ENCODE results near the gene HBE1. TPM values are rescaled to one million over a fixed set of nuclear protein-coding genes. Genes with fewer than 3 reads are reported as not detected.

The HBE1 gene
- total and polyA plus RNA-seq, 7 donors = not detected

GRCh38 chr11:5280582-5281102 is 10.9 kb upstream of the HBE1 start:
- Histone ChIP-seq H3K27ac (no peak overlapping the region), H3K36me3 (no peaks in the 10 kb centered on the region), H3K9me3 (no peaks in the 10 kb centered on the region), H3K4me1 (peaks cover 0 to 7% (median 0%) of the 10 kb centered on the region in 4 donors), H3K27me3 (no peaks in the 10 kb centered on the region), H3K4me3 (no peak overlapping the region)
- WGBS, 2 donors = 44 to 47% methylated on average over 3 of the region's 3 CpGs
- DNase-seq = no peak
- intact Hi-C loops (cut with DNase I) = no loop called here
- TF ChIP-seq POLR2AphosphoS5 (IDR thresholded peaks at IDR 0.05) (no peak), EP300 (IDR thresholded peaks at IDR 0.05) (no peak), POLR2A (IDR thresholded peaks at IDR 0.05) (no peak), CTCF (IDR thresholded peaks at IDR 0.05) (no peak)

GRCh38 chr11:5279471-5280090 is 9.8 kb upstream of the HBE1 start:
- H3K27me3 ChIP-seq = no peaks in the 10 kb centered on the region
- H3K9me3 ChIP-seq = no peaks in the 10 kb centered on the region
- H3K4me3 ChIP-seq = no peak overlapping the region
- H3K27ac ChIP-seq = no peak overlapping the region
- DNase-seq = no peak
- peaks cover 0 to 7% (median 0%) of the 10 kb centered on the region in 4 donors for H3K4me1 ChIP-seq
- intact Hi-C loops (cut with DNase I) = no loop called here
- H3K36me3 ChIP-seq = no peaks in the 10 kb centered on the region
- no peak for TF ChIP-seq EP300 (IDR thresholded peaks at IDR 0.05)
- TF ChIP-seq CTCF (IDR thresholded peaks at IDR 0.05) = no peak
- no peak for TF ChIP-seq POLR2A (IDR thresholded peaks at IDR 0.05)
- no peak for TF ChIP-seq POLR2AphosphoS5 (IDR thresholded peaks at IDR 0.05)
- 82 to 83% methylated on average over 4 of the region's 4 CpGs for WGBS, 2 donors

GRCh38 chr11:5277807-5278382 is 8.2 kb upstream of the HBE1 start:
- TF ChIP-seq EP300 (IDR thresholded peaks at IDR 0.05) (no peak), POLR2A (IDR thresholded peaks at IDR 0.05) (no peak), POLR2AphosphoS5 (IDR thresholded peaks at IDR 0.05) (no peak), CTCF (IDR thresholded peaks at IDR 0.05) (no peak)
- intact Hi-C loops (cut with DNase I) = no loop called here
- Histone ChIP-seq H3K4me1 (peaks cover 0 to 7% (median 0%) of the 10 kb centered on the region in 4 donors), H3K9me3 (no peaks in the 10 kb centered on the region), H3K27ac (no peak overlapping the region), H3K4me3 (no peak overlapping the region), H3K36me3 (no peaks in the 10 kb centered on the region), H3K27me3 (no peaks in the 10 kb centered on the region)
- no peak for DNase-seq
- WGBS, 2 donors = 55 to 80% methylated on average over 1 of the region's 1 CpG

GRCh38 chr11:5276697-5277096 is 7.0 kb upstream of the HBE1 start:
- no peak for DNase-seq
- Histone ChIP-seq H3K36me3 (no peaks in the 10 kb centered on the region), H3K27ac (no peak overlapping the region), H3K4me3 (no peak overlapping the region), H3K4me1 (peaks cover 0 to 7% (median 0%) of the 10 kb centered on the region in 4 donors), H3K27me3 (no peaks in the 10 kb centered on the region), H3K9me3 (no peaks in the 10 kb centered on the region)
- intact Hi-C loops (cut with DNase I) = no loop called here
- 70 to 84% methylated on average over 2 of the region's 2 CpGs for WGBS, 2 donors
- TF ChIP-seq POLR2A (IDR thresholded peaks at IDR 0.05) = no peak
- TF ChIP-seq POLR2AphosphoS5 (IDR thresholded peaks at IDR 0.05) = no peak
- TF ChIP-seq EP300 (IDR thresholded peaks at IDR 0.05) = no peak
- no peak for TF ChIP-seq CTCF (IDR thresholded peaks at IDR 0.05)

All from sigmoid colon (tissue), 7 donors.